Bladder microvascular endothelial cell (primary cell): Measurements from ENCODE around the gene VPS9D1. TPM values are rescaled to one million over a fixed set of nuclear protein-coding genes. Genes with fewer than 3 reads are reported as not detected.

Source experiments
- total RNA-seq: library from RNA; depleted of rRNA; stranded (reverse); fragments of >200 nt; gene quantifications from 2 replicates; pipeline ENCODE4 v1.2.3, GENCODE V29; 2014

The VPS9D1 gene, protein sequence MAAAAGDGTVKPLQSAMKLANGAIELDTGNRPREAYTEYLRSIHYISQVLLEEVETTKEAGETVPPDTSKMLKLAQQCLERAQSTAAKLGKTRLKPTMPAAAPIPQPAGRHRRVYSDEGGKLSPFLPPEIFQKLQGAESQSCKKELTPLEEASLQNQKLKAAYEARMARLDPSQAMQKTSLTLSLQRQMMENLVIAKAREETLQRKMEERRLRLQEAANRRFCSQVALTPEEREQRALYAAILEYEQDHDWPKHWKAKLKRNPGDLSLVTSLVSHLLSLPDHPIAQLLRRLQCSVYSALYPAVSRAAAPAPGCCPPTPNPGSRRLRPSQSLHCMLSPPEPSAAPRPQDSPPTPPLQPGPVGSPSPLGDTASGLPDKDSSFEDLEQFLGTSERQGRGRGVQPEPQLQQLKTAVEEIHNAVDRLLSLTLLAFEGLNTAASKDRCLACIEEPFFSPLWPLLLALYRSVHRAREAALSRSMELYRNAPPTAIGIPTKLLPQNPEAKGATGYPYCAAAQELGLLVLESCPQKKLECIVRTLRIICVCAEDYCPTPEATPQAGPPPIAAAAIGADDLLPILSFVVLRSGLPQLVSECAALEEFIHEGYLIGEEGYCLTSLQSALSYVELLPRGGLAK
- total RNA-seq = 2.6 and 7.4 TPM in 2 replicates

DNA sequence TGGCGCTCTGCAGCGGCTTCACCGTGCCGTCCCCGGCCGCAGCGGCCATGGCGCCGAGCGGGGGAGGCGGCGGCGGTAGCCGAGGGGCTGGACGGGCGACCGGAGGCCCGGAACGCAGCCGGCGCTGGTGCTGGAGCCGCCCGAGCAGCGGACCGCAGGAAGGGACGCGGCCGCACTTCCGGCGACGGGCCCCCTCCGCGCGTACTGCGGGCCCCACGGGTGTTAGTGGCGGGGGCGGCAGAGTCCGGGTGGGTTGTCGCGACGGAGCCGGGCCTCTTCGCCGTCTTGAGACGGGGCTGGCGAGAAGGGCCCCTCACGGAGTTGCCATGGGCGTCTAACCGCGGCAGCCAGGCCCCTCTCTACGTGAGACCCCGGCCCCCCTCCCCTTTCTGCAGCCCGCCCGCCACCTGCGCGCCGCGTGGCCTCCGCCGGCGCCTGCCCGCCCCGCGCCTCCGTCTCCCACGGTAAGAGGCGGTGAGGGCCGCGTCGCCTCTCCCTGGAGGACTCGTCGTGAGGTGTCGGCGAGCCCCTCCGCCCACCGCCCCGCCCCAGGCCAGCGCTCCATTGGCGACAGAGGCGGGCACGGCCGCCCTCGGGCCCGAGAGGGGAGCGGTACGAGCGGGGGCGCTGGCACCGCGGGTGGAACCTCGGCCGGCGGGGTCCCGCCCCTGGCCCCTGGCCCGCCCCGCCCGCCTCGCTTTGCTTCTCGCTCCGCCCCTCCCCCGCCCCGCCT lies at the start of gene VPS9D1, which contains the start of gene ZNF276:
Gene VPS9D1, minus strand, starts transcription at position 86 of the 733 bp plus-strand sequence. Its CDS starts 37 bp downstream, at position 49.
Gene ZNF276, plus strand, starts transcription at position 725 of the 733 bp plus-strand sequence. CDS start 104 bp downstream, outside the sequence.

DNA sequence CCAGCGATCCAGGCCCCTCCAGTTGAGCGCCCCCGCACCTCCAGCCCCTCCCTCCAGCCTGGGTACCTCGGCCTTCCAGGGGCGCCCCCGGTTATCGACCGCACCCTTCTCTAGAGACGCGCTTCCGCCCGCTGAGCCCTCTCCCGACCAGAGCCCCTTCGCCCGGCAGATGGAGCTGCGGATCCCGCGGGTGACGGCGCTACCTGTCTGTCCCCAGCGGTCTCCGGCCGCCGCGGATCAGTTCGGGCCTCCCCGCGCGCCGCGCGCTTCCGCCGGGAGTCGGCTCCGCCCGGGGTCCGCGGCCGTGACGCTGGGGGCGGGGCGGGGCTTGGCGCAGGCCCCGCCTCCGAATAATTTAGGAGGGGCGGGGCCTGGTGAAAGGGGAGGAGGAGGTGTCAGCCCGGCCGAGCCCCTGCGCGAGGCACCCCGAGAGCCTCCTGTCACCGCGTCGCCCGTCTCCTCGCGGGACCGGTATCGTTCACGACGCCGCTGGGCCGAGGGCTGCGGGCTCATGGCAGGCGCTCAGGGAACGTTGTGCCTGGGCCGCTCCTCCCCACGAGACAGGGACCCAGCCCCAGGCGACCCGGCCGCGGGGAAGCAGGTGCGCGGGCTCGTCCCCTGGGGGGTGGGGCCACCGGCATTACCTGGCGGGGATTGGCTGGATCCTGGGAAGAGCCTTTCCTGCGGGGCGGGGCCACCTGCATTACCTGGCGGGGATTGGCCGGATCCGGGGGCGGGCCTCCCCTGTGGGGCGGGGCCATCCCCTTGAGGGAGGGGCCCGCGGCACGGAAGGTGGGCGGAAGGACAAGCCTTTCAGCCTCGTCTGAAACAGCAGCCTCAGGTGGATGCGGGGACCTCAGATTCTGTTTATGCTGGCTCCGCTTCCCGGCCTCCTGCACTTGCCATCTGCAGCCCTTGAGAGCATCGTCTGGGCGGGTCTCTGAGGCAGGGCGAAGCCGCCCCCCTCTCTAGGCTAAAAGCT lies 19.0 kb downstream of the VPS9D1 start, which contains the start of gene SPATA2L:
Gene SPATA2L, minus strand, starts transcription at position 281 of the 982 bp plus-strand sequence. CDS start 473 bp downstream, outside the sequence.

GRCh38 chr16:89686520-89687091 lies 34.1 kb downstream of the VPS9D1 start, which contains the start of gene CDK10:
Gene CDK10, plus strand, starts transcription at chr16:89686689. Its CDS starts 22 bp downstream, at chr16:89686711.

GRCh38 chr16:89657442-89658220 lies 63.1 kb downstream of the VPS9D1 start, which contains the start of the genes CHMP1A and SPATA33:
Gene CHMP1A, minus strand, starts transcription at chr16:89657708. Its CDS starts 120 bp downstream, at chr16:89657588.
Gene SPATA33, plus strand, starts transcription at chr16:89657836. Its CDS starts 76 bp downstream, at chr16:89657912.

Other genes starting within 250 kb of the VPS9D1 start
- 45.5 and 99.8 TPM in 2 replicates for gene ANKRD11, start 230.3 kb downstream of the VPS9D1 start, total RNA-seq
- gene SPG7, start 212.5 kb downstream of the VPS9D1 start, total RNA-seq = 93.6 and 180 TPM in 2 replicates
- 1,676 and 2,235 TPM in 2 replicates for gene RPL13, start 160.2 kb downstream of the VPS9D1 start, total RNA-seq
- gene CPNE7, start 145.1 kb downstream of the VPS9D1 start, total RNA-seq = 1.3 and 3.6 TPM in 2 replicates
- 0.32 and 1.1 TPM in 2 replicates for gene DPEP1, start 107.3 kb downstream of the VPS9D1 start, total RNA-seq
- 94.9 and 121 TPM in 2 replicates for gene CHMP1A, start 63.2 kb downstream of the VPS9D1 start, total RNA-seq
- 1.9 and 3.8 TPM in 2 replicates for gene SPATA33, start 63.1 kb downstream of the VPS9D1 start, total RNA-seq
- gene CDK10, start 34.2 kb downstream of the VPS9D1 start, total RNA-seq = 32.2 and 62.8 TPM in 2 replicates
- 13.0 and 18.1 TPM in 2 replicates for gene SPATA2L, start 19.2 kb downstream of the VPS9D1 start, total RNA-seq
- gene ZNF276, start 639 bp upstream of the VPS9D1 start, total RNA-seq = 16.4 and 31.5 TPM in 2 replicates
- gene FANCA, start 95.7 kb upstream of the VPS9D1 start, total RNA-seq = 16.5 and 20.1 TPM in 2 replicates
- 0.97 and 4.8 TPM in 2 replicates for gene SPIRE2, start 107.6 kb upstream of the VPS9D1 start, total RNA-seq
- 136 and 197 TPM in 2 replicates for gene TCF25, start 152.7 kb upstream of the VPS9D1 start, total RNA-seq
- 0.97 and 2.1 TPM in 2 replicates for gene MC1R, start 198.0 kb upstream of the VPS9D1 start, total RNA-seq
- gene TUBB3, start 202.4 kb upstream of the VPS9D1 start, total RNA-seq = 137 and 173 TPM in 2 replicates
- 84.3 and 106 TPM in 2 replicates for gene DEF8, start 227.9 kb upstream of the VPS9D1 start, total RNA-seq